Ishikawa (cell line): ENCODE measurements around the gene SIGLEC12.

Experiments used
- CEBPB ChIP-seq: IDR thresholded peaks from 2 replicates; pipeline ENCODE4 v1.6.1; 2012
- CREB1 ChIP-seq: IDR thresholded peaks from 2 replicates; pipeline ENCODE4 v1.6.1; 2012; ENCODE audit warnings: low read depth
- EGR1 ChIP-seq: IDR thresholded peaks from 2 replicates; pipeline ENCODE4 v1.6.1; 2012
- EP300 ChIP-seq: IDR thresholded peaks from 2 replicates; pipeline ENCODE4 v1.6.1; 2012; ENCODE audit warnings: borderline replicate concordance
- RAD21 ChIP-seq: IDR thresholded peaks from 2 replicates; pipeline ENCODE4 v1.6.1; 2012; ENCODE audit warnings: low read depth
- TAF1 ChIP-seq: IDR thresholded peaks from 2 replicates; pipeline ENCODE4 v1.6.1; 2012; ENCODE audit warnings: low read depth, mild to moderate bottlenecking
- TF ChIP-seq, protein P1 (sequence below): IDR thresholded peaks from 2 replicates; pipeline ENCODE4 v1.6.1; 2012; ENCODE audit warnings: low read depth, mild to moderate bottlenecking
- TF ChIP-seq, protein P2 (sequence below): IDR thresholded peaks from 2 replicates; pipeline ENCODE4 v1.6.1; 2012

DNA sequence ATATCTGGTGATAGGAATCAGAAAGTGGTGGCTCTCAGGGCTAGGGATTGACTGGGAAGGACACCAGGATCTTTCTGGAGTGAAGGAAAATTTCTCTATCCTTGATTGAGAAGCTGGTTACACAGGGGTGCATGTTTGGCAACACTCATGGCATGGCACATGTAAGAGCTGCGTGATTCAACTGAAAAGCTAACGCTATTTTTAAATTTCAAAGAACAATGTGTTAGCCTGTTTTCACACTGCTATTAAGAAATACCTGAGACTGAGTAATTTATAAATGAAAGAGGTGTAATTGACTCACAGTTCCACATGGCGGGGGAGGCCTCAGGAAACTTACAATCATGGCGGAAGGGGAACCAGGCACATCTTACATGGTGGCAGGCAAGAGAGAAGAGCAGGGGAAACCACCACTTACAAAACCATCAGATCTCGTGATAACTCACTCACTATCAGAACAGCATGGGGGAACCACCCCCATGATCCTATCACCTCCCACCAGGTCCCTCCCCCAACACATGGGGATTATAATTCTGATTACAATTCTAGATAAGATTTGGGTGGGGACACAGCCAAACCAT is 50.8 kb downstream of the SIGLEC12 start:
- no peak for TF ChIP-seq EP300
- TF ChIP-seq, protein P1, sequence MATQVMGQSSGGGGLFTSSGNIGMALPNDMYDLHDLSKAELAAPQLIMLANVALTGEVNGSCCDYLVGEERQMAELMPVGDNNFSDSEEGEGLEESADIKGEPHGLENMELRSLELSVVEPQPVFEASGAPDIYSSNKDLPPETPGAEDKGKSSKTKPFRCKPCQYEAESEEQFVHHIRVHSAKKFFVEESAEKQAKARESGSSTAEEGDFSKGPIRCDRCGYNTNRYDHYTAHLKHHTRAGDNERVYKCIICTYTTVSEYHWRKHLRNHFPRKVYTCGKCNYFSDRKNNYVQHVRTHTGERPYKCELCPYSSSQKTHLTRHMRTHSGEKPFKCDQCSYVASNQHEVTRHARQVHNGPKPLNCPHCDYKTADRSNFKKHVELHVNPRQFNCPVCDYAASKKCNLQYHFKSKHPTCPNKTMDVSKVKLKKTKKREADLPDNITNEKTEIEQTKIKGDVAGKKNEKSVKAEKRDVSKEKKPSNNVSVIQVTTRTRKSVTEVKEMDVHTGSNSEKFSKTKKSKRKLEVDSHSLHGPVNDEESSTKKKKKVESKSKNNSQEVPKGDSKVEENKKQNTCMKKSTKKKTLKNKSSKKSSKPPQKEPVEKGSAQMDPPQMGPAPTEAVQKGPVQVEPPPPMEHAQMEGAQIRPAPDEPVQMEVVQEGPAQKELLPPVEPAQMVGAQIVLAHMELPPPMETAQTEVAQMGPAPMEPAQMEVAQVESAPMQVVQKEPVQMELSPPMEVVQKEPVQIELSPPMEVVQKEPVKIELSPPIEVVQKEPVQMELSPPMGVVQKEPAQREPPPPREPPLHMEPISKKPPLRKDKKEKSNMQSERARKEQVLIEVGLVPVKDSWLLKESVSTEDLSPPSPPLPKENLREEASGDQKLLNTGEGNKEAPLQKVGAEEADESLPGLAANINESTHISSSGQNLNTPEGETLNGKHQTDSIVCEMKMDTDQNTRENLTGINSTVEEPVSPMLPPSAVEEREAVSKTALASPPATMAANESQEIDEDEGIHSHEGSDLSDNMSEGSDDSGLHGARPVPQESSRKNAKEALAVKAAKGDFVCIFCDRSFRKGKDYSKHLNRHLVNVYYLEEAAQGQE: no peak
- TF ChIP-seq EGR1: no peak
- no peak for TF ChIP-seq TAF1
- no peak for TF ChIP-seq CEBPB
- TF ChIP-seq CREB1: no peak
- TF ChIP-seq RAD21: no peak
- TF ChIP-seq, protein P2, sequence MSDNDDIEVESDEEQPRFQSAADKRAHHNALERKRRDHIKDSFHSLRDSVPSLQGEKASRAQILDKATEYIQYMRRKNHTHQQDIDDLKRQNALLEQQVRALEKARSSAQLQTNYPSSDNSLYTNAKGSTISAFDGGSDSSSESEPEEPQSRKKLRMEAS: no peak
